Panc1 (cell line): ENCODE results near the gene OLAH. TPM values are rescaled to one million over a fixed set of nuclear protein-coding genes. Genes with fewer than 3 reads are reported as not detected.

ENCODE experiments used
- ATAC-seq: fragments of 200-7000 bp; cut with Tn5 transposase; 2 replicates; pipeline ENCODE4 v1.9.1; 2020; ENCODE audit warnings: mild to moderate bottlenecking, moderate library complexity
- BruUV-seq: library from RNA; stranded (reverse); fragments of 400-500 nt; replicated peaks from 2 replicates; lab custom pipeline; 2021; lab: Mats Ljungman, UMichigan
- CTCF ChIA-PET: fragments of 300-600 bp; sonication (Branson Sonifier 250); formaldehyde crosslinking; loops from one replicate; lab custom pipeline; 2022; ENCODE audit warnings: antibody characterized with exemption; lab: Charles Lee
- POLR2A ChIA-PET: fragments of 300-600 bp; sonication (Branson Sonifier 250); formaldehyde crosslinking; loops from one replicate; lab custom pipeline; 2022; ENCODE audit warnings: antibody characterized with exemption; lab: Charles Lee
- DNase-seq: peaks from one replicate; pipeline ENCODE4 v3.0.0-alpha.2; 2010; ENCODE audit warnings: low read depth, low spot score
- H3K27ac ChIP-seq: 2 replicates; pipeline ENCODE4 v1.5.1; 2011; ENCODE audit warnings: mild to moderate bottlenecking, low read length, inconsistent platforms
- H3K27me3 ChIP-seq: fragments of 200-500 bp; sonication (Bioruptor generic); 2 replicates; pipeline ENCODE4 v1.6.0; 2014; ENCODE audit warnings: low read length, inconsistent platforms; ENCODE audit not compliant: control insufficient read depth, insufficient read depth
- H3K36me3 ChIP-seq: fragments of 200-500 bp; sonication (Bioruptor generic); 2 replicates; pipeline ENCODE4 v1.5.1; 2014; ENCODE audit warnings: inconsistent platforms, mild to moderate bottlenecking, low read length, moderate library complexity; ENCODE audit not compliant: control insufficient read depth, insufficient read depth
- H3K4me1 ChIP-seq: 2 replicates; pipeline ENCODE4 v1.5.1; 2011; ENCODE audit warnings: inconsistent platforms, mild to moderate bottlenecking, low read length, moderate library complexity; ENCODE audit not compliant: control insufficient read depth, insufficient read depth
- H3K4me3 ChIP-seq, 2 experiments: 2 replicates each; pipeline ENCODE4 v1.5.1; 2011 to 2012; ENCODE audit warnings: low read depth in 2 of 2, low read length in 2 of 2, mild to moderate bottlenecking in 2 of 2, inconsistent platforms in 1 of 2, moderate library complexity in 1 of 2
- H3K9me3 ChIP-seq: fragments of 200-500 bp; sonication (Bioruptor generic); 2 replicates; pipeline ENCODE4 v1.5.1; 2014; ENCODE audit warnings: low read depth, mild to moderate bottlenecking, inconsistent platforms, low read length, moderate library complexity; ENCODE audit not compliant: control insufficient read depth, insufficient read depth
- POLR2AphosphoS5 ChIP-seq: IDR thresholded peaks from 2 replicates; pipeline ENCODE4 v1.6.1; 2012; ENCODE audit warnings: mild to moderate bottlenecking, low read depth, low read length, moderate library complexity
- SIN3A ChIP-seq: IDR thresholded peaks from 2 replicates; pipeline ENCODE4 v1.6.1; 2012; ENCODE audit warnings: low read depth, mild to moderate bottlenecking, low read length, moderate library complexity, borderline replicate concordance; ENCODE audit not compliant: insufficient read depth
- TCF7L2 ChIP-seq: IDR thresholded peaks from 2 replicates; pipeline ENCODE4 v1.6.1; 2011; ENCODE audit warnings: mild to moderate bottlenecking, low read depth, low read length, inconsistent platforms
- in situ Hi-C: cut with HindIII; loops from 2 replicates; pipeline ENCODE4 v1.10.0; 2016; ENCODE audit warnings: low sequenced_read_pairs, low pct_unique_long_range_greater_than_20kb
- intact Hi-C: fragments of 100-400 bp; cut with micrococcal nuclease; formaldehyde crosslinking; loops from one replicate; pipeline ENCODE4 v1.10.0; 2022; ENCODE audit not compliant: unreplicated experiment
- total RNA-seq: library from RNA; stranded (reverse); gene quantifications from one replicate; pipeline ENCODE4 v1.2.1, GENCODE V29; 2021; ENCODE audit not compliant: unreplicated experiment
- TF ChIP-seq, protein P1 (sequence below): fragments of 450-650 bp; IDR thresholded peaks from 2 replicates; pipeline ENCODE4 v1.5.1; 2017; ENCODE audit warnings: mild to moderate bottlenecking
- TF ChIP-seq, protein P2 (sequence below), 2 experiments: IDR thresholded peaks; 2 replicates each; pipeline ENCODE4 v1.6.1; 2011 to 2012; ENCODE audit warnings: low read depth in 2 of 2, control low read depth in 1 of 2, low read length in 1 of 2, mild to moderate bottlenecking in 1 of 2, moderate library complexity in 1 of 2; ENCODE audit not compliant: insufficient read depth in 1 of 2

Gene OLAH
- total RNA-seq, 1 experiment from 2014 or later = not detected

DNA sequence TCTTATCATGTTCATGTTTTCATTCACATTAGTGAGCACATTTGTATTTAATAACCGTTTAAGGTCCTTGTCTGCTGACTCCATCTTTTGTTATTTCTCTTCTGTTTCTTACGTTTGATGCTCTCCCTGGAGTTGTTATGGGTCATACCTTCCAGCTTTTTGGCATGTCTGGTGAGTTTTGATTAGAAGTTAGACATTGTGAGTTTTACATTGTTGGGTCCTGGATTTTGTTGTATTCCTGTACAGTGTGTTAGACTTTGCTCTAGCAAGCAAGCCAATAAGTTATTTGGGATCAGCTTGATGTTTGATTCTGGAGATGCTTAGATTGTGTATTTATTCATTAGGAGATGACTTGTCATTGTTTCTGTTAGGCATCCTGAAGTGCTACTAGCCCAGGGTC lies 16.9 kb downstream of the OLAH start:
- H3K36me3 ChIP-seq = no peaks in the 10 kb centered on the region
- no peaks in the 10 kb centered on the region for H3K9me3 ChIP-seq
- TF ChIP-seq SIN3A (no peak), POLR2AphosphoS5 (no peak), TCF7L2 (no peak)
- TF ChIP-seq, protein P1, sequence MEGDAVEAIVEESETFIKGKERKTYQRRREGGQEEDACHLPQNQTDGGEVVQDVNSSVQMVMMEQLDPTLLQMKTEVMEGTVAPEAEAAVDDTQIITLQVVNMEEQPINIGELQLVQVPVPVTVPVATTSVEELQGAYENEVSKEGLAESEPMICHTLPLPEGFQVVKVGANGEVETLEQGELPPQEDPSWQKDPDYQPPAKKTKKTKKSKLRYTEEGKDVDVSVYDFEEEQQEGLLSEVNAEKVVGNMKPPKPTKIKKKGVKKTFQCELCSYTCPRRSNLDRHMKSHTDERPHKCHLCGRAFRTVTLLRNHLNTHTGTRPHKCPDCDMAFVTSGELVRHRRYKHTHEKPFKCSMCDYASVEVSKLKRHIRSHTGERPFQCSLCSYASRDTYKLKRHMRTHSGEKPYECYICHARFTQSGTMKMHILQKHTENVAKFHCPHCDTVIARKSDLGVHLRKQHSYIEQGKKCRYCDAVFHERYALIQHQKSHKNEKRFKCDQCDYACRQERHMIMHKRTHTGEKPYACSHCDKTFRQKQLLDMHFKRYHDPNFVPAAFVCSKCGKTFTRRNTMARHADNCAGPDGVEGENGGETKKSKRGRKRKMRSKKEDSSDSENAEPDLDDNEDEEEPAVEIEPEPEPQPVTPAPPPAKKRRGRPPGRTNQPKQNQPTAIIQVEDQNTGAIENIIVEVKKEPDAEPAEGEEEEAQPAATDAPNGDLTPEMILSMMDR = no peak
- TF ChIP-seq, protein P2, sequence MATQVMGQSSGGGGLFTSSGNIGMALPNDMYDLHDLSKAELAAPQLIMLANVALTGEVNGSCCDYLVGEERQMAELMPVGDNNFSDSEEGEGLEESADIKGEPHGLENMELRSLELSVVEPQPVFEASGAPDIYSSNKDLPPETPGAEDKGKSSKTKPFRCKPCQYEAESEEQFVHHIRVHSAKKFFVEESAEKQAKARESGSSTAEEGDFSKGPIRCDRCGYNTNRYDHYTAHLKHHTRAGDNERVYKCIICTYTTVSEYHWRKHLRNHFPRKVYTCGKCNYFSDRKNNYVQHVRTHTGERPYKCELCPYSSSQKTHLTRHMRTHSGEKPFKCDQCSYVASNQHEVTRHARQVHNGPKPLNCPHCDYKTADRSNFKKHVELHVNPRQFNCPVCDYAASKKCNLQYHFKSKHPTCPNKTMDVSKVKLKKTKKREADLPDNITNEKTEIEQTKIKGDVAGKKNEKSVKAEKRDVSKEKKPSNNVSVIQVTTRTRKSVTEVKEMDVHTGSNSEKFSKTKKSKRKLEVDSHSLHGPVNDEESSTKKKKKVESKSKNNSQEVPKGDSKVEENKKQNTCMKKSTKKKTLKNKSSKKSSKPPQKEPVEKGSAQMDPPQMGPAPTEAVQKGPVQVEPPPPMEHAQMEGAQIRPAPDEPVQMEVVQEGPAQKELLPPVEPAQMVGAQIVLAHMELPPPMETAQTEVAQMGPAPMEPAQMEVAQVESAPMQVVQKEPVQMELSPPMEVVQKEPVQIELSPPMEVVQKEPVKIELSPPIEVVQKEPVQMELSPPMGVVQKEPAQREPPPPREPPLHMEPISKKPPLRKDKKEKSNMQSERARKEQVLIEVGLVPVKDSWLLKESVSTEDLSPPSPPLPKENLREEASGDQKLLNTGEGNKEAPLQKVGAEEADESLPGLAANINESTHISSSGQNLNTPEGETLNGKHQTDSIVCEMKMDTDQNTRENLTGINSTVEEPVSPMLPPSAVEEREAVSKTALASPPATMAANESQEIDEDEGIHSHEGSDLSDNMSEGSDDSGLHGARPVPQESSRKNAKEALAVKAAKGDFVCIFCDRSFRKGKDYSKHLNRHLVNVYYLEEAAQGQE (IDR thresholded peaks at IDR 0.05; ENCODE audit: insufficient read depth in 1 of 2, low read depth in 2 of 2, low read length in 1 of 2) = no peak
- in situ Hi-C loops = no loop called here
- no peaks in the 10 kb centered on the region for H3K4me1 ChIP-seq
- no TSS peak for BruUV-seq
- intact Hi-C loops = no loop called here
- no peak overlapping the region for H3K27ac ChIP-seq
- H3K4me3 ChIP-seq = no peak overlapping the region
- no peak for ATAC-seq
- H3K27me3 ChIP-seq = no peaks in the 10 kb centered on the region
- DNase-seq = no peak
- CTCF ChIA-PET = no interaction called here
- POLR2A ChIA-PET = no interaction called here

DNA sequence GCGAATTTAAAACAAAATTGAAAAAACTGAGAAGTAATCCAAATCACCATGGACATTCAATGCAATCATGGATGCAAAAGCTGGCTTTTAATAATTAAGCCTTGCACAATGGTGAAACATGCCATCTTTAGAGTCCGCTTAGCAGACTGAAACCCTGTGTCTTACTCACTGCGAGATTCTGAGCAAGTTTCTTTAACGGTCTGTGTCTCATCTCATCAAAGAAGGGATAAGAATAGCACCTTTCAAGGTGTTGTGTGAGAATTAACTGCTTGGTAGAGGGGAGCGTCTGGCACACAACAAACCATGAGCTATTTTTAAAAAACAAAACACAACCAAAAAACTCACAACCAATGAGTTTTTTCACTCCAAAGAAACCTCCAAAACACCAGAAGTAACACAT lies 23.4 kb downstream of the OLAH start:
- no peak for ATAC-seq
- BruUV-seq = no TSS peak
- ChIA-PET POLR2A (no interaction called here), CTCF (no interaction called here)
- intact Hi-C loops = no loop called here
- in situ Hi-C loops = no loop called here
- no peak for DNase-seq
- Histone ChIP-seq H3K9me3 (no peaks in the 10 kb centered on the region), H3K4me3 (no peak overlapping the region), H3K27ac (no peak overlapping the region), H3K4me1 (no peaks in the 10 kb centered on the region), H3K36me3 (no peaks in the 10 kb centered on the region), H3K27me3 (no peaks in the 10 kb centered on the region)
- TF ChIP-seq, protein P2 (IDR thresholded peaks at IDR 0.05; ENCODE audit: insufficient read depth in 1 of 2, low read depth in 2 of 2, low read length in 1 of 2) = no peak
- TF ChIP-seq SIN3A (no peak), POLR2AphosphoS5 (no peak), TCF7L2 (no peak)
- TF ChIP-seq, protein P1 = no peak
